H9 (cell line): ENCODE data around the gene HSD17B12. TPM values are rescaled to one million over a fixed set of nuclear protein-coding genes. Genes with fewer than 3 reads are reported as not detected.

ENCODE experiments used
- DNase-seq: peaks from one replicate; pipeline ENCODE4 v3.0.0-alpha.2; 2017
- H2AFZ ChIP-seq: one replicate; pipeline ENCODE4 v1.6.1; 2013; ENCODE audit warnings: mild to moderate bottlenecking, low read length, control low read depth, moderate library complexity
- H2AK5ac ChIP-seq: 2 replicates; pipeline ENCODE4 v1.6.1; 2013; ENCODE audit warnings: low read length, control low read depth, mixed read lengths; ENCODE audit not compliant: insufficient read length
- H2BK120ac ChIP-seq: one replicate; pipeline ENCODE4 v1.6.1; 2013; ENCODE audit warnings: low read depth, mild to moderate bottlenecking, low read length, control low read depth, inconsistent platforms; ENCODE audit not compliant: poor library complexity, severe bottlenecking
- H2BK12ac ChIP-seq: 2 replicates; pipeline ENCODE4 v1.6.1; 2013; ENCODE audit warnings: low read length, control low read depth, mixed read lengths, low read depth; ENCODE audit not compliant: insufficient read length
- H2BK15ac ChIP-seq: 2 replicates; pipeline ENCODE4 v1.6.1; 2013; ENCODE audit warnings: low read depth, low read length, control low read depth
- H2BK20ac ChIP-seq: one replicate; pipeline ENCODE4 v1.6.1; 2013; ENCODE audit warnings: low read depth, mild to moderate bottlenecking, low read length, control low read depth, inconsistent platforms; ENCODE audit not compliant: poor library complexity, severe bottlenecking
- H2BK5ac ChIP-seq: 2 replicates; pipeline ENCODE4 v1.6.1; 2013; ENCODE audit warnings: low read length, control low read depth, mixed read lengths; ENCODE audit not compliant: insufficient read length
- H3K14ac ChIP-seq: 2 replicates; pipeline ENCODE4 v1.6.1; 2013; ENCODE audit warnings: low read length, control low read depth; ENCODE audit not compliant: insufficient read depth
- H3K18ac ChIP-seq: 2 replicates; pipeline ENCODE4 v1.6.1; 2013; ENCODE audit warnings: low read depth, mild to moderate bottlenecking, mixed read lengths, low read length, control low read depth; ENCODE audit not compliant: insufficient read length
- H3K23ac ChIP-seq: 2 replicates; pipeline ENCODE4 v1.6.1; 2013; ENCODE audit warnings: low read length, control low read depth, mixed read lengths, low read depth; ENCODE audit not compliant: insufficient read length
- H3K23me2 ChIP-seq: 2 replicates; pipeline ENCODE4 v1.6.1; 2013; ENCODE audit warnings: low read depth, mild to moderate bottlenecking, mixed read lengths, low read length, control low read depth; ENCODE audit not compliant: insufficient read length, poor library complexity, severe bottlenecking
- H3K27ac ChIP-seq: 2 replicates; pipeline ENCODE4 v1.5.1; 2013; ENCODE audit warnings: low read length, control low read depth, mixed read lengths, low read depth; ENCODE audit not compliant: insufficient read length
- H3K27me3 ChIP-seq: 2 replicates; pipeline ENCODE4 v1.6.1; 2013; ENCODE audit warnings: low read length, control low read depth, inconsistent platforms; ENCODE audit not compliant: insufficient read depth
- H3K4ac ChIP-seq: 2 replicates; pipeline ENCODE4 v1.6.1; 2013; ENCODE audit warnings: low read depth, mild to moderate bottlenecking, control low read depth, inconsistent platforms, low read length, moderate library complexity
- H3K4me1 ChIP-seq: 2 replicates; pipeline ENCODE4 v1.6.1; 2013; ENCODE audit warnings: low read length, control low read depth, inconsistent platforms; ENCODE audit not compliant: insufficient read depth
- H3K4me2 ChIP-seq: 2 replicates; pipeline ENCODE4 v1.6.1; 2013; ENCODE audit warnings: low read length, control low read depth, mixed read lengths; ENCODE audit not compliant: insufficient read length, insufficient read depth
- H3K56ac ChIP-seq: 2 replicates; pipeline ENCODE4 v1.6.1; 2013; ENCODE audit warnings: low read depth, mild to moderate bottlenecking, mixed read lengths, low read length, control low read depth; ENCODE audit not compliant: insufficient read length
- H3K79me1 ChIP-seq: 2 replicates; pipeline ENCODE4 v1.6.1; 2013; ENCODE audit warnings: low read depth, mild to moderate bottlenecking, moderate library complexity, low read length, control low read depth, inconsistent platforms; ENCODE audit not compliant: insufficient read depth, poor library complexity, severe bottlenecking
- H3K79me2 ChIP-seq: 2 replicates; pipeline ENCODE4 v1.6.1; 2013; ENCODE audit warnings: low read length, control low read depth, inconsistent platforms; ENCODE audit not compliant: insufficient read depth
- H3K9ac ChIP-seq: 2 replicates; pipeline ENCODE4 v1.6.1; 2013; ENCODE audit warnings: low read length, control low read depth, mixed read lengths; ENCODE audit not compliant: insufficient read length; ENCODE audit errors: extremely low read depth
- H3K9me3 ChIP-seq: one replicate; pipeline ENCODE4 v1.6.1; 2013; ENCODE audit warnings: low read depth, low read length, inconsistent platforms; ENCODE audit not compliant: control insufficient read depth
- H3T11ph ChIP-seq: one replicate; pipeline ENCODE4 v1.6.1; 2013; ENCODE audit warnings: mild to moderate bottlenecking, low read length, control low read depth, inconsistent platforms
- H4K20me1 ChIP-seq: one replicate; pipeline ENCODE4 v1.6.1; 2013; ENCODE audit not compliant: control insufficient read depth, insufficient read length, insufficient read depth
- H4K5ac ChIP-seq: 2 replicates; pipeline ENCODE4 v1.6.1; 2013; ENCODE audit warnings: low read depth, mild to moderate bottlenecking, mixed read lengths, low read length, control low read depth; ENCODE audit not compliant: insufficient read length
- H4K8ac ChIP-seq: replicated peaks from 2 replicates; pipeline ENCODE4 v1.6.1; 2013; ENCODE audit warnings: low read length, control low read depth, mixed read lengths, low read depth; ENCODE audit not compliant: insufficient read length
- H4K91ac ChIP-seq: 2 replicates; pipeline ENCODE4 v1.6.1; 2013; ENCODE audit warnings: low read depth, mild to moderate bottlenecking, moderate library complexity, mixed read lengths, low read length, control low read depth; ENCODE audit not compliant: insufficient read length
- H3K27ac Mint-ChIP-seq, 3 experiments: 2 replicates in 2 of 3; 3 replicates in 1 of 3; pipeline ENCODE4 v1.8.0; 2020 to 2021; ENCODE audit warnings: mixed read lengths in 3 of 3, mild to moderate bottlenecking in 1 of 3, moderate library complexity in 1 of 3
- H3K27me3 Mint-ChIP-seq: 2 replicates; pipeline ENCODE4 v1.8.0; 2021; ENCODE audit warnings: low read depth, mild to moderate bottlenecking, moderate library complexity, mixed read lengths
- H3K36me3 Mint-ChIP-seq, 3 experiments: 2 replicates in 2 of 3; 3 replicates in 1 of 3; pipeline ENCODE4 v1.8.0; 2020 to 2021; ENCODE audit warnings: low read depth in 3 of 3, mixed read lengths in 3 of 3; ENCODE audit not compliant: insufficient read depth in 1 of 3
- H3K4me1 Mint-ChIP-seq, 2 experiments: 2 replicates each; pipeline ENCODE4 v1.8.0; 2020; ENCODE audit warnings: mixed read lengths in 2 of 2
- H3K4me3 Mint-ChIP-seq, 2 experiments: 2 replicates in 1 of 2; 3 replicates in 1 of 2; pipeline ENCODE4 v1.8.0; 2020 to 2021; ENCODE audit warnings: mild to moderate bottlenecking in 2 of 2, mixed read lengths in 2 of 2, moderate library complexity in 1 of 2
- H3K9me3 Mint-ChIP-seq, 2 experiments: 2 replicates in 1 of 2; 3 replicates in 1 of 2; pipeline ENCODE4 v1.8.0; 2020; ENCODE audit warnings: mild to moderate bottlenecking in 2 of 2, mixed read lengths in 2 of 2, moderate library complexity in 1 of 2
- CTCF ChIP-seq: fragments of 200-600 bp; sonication (generic); conservative IDR thresholded peaks from 3 replicates; pipeline ENCODE4 v1.8.0; 2021; ENCODE audit warnings: antibody characterized with exemption, mild to moderate bottlenecking
- WGBS: extraction: QIAGEN DNeasy Blood & Tissue Kit; methylation state at CpG from one replicate; pipeline ENCODE4 v1.1.7; 2013; ENCODE audit warnings: missing lambda C conversion rate, low lambda C conversion rate, mixed read lengths; ENCODE audit not compliant: insufficient read length; ENCODE audit errors: extremely low coverage; 5-methylcytosine and 5-hydroxymethylcytosine counted together
- total RNA-seq: library from RNA; stranded (reverse); gene quantifications from 2 replicates; pipeline ENCODE4 v1.2.1, GENCODE V29; 2021

The HSD17B12 gene
- total RNA-seq, 1 experiment from 2014 or later: 111 TPM

DNA sequence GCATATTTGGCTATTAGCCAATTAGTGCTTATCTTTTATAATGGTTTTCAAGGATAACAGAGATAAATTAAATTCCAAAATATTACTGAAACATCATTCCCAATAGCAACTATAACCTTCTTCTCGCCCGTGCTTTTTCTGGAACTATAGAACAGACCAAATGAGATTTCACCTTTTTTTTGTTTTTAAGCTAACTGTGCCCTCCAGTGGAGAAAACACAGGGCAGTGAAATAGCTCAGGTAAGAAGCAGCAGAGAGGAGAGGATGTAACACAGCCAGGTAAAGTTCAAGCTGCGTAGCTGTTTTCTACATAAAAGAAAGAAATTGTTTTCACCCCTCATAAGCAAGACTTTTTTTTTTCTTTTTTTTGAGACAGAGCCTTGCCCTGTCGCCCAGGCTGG lies 28.2 kb downstream of the HSD17B12 start:
- Histone ChIP-seq H3K79me2 (peaks cover 15% of the 10 kb centered on the region; the same call in 1 of the 2 replicates), H2AK5ac (no peak overlapping the region), H3K27me3 (no peaks in the 10 kb centered on the region), H3K4me1 (no peaks in the 10 kb centered on the region), H3K56ac (no peak overlapping the region), H3K4me2 (no peak overlapping the region), H3K9ac (no peak overlapping the region), H3K4ac (no peak overlapping the region), H4K5ac (no peak overlapping the region), H2BK5ac (no peak overlapping the region), H4K8ac (no peak overlapping the region), H2BK15ac (no peak overlapping the region), H4K91ac (no peak overlapping the region), H3K23ac (no peak overlapping the region), H2BK12ac (no peak overlapping the region), H3K23me2 (no peaks in the 10 kb centered on the region), H2AFZ (no peak overlapping the region), H3K18ac (no peak overlapping the region), H4K20me1 (no peaks in the 10 kb centered on the region), H3K27ac (no peak overlapping the region), H3K9me3 (no peaks in the 10 kb centered on the region), H2BK120ac (no peak overlapping the region), H3T11ph (no peak overlapping the region), H3K79me1 (peaks cover 12% of the 10 kb centered on the region), H3K14ac (no peak overlapping the region), H2BK20ac (no peak overlapping the region)
- no peak for DNase-seq
- TF ChIP-seq CTCF: peak; percentile 56
- WGBS: no CpG with 5 or more reads among the region's 4 CpGs
- H3K9me3 Mint-ChIP-seq: peaks cover 2% of the 10 kb centered on the region in 2 experiments; a peak in 1 of 5 replicates
- H3K4me3 Mint-ChIP-seq: no peak overlapping the region
- H3K36me3 Mint-ChIP-seq: peaks cover 2 to 19% (median 8%) of the 10 kb centered on the region in 3 experiments
- peaks cover 4 to 6% of the 10 kb centered on the region in 2 experiments; a peak in 2 of 4 replicates for H3K4me1 Mint-ChIP-seq
- no peaks in the 10 kb centered on the region for H3K27me3 Mint-ChIP-seq
- H3K27ac Mint-ChIP-seq: no peak overlapping the region
